GM06990 (cell line): Measurements from ENCODE around the gene AHRR.

Experiments used
- DNase-seq: peaks from one replicate; pipeline ENCODE4 v3.0.0-alpha.2; 2011; ENCODE audit not compliant: insufficient read length; ENCODE audit errors: extremely low read depth
- H3K27me3 ChIP-seq: replicated peaks from 2 replicates; pipeline ENCODE4 v1.6.0; 2011; ENCODE audit warnings: low read length; ENCODE audit not compliant: control insufficient read depth, insufficient read depth
- H3K36me3 ChIP-seq: 2 replicates; pipeline ENCODE4 v1.5.1; 2011; ENCODE audit warnings: low read length; ENCODE audit not compliant: control insufficient read depth, insufficient read depth
- H3K4me3 ChIP-seq: replicated peaks from 2 replicates; pipeline ENCODE4 v1.5.1; 2011; ENCODE audit warnings: low read depth, mild to moderate bottlenecking, control low read depth, low read length
- CTCF ChIP-seq: IDR thresholded peaks from 2 replicates; pipeline ENCODE4 v1.5.1; 2011; ENCODE audit warnings: low read length, control low read depth, mild to moderate bottlenecking, inconsistent platforms; ENCODE audit not compliant: insufficient read depth, poor library complexity, severe bottlenecking

Gene AHRR

DNA sequence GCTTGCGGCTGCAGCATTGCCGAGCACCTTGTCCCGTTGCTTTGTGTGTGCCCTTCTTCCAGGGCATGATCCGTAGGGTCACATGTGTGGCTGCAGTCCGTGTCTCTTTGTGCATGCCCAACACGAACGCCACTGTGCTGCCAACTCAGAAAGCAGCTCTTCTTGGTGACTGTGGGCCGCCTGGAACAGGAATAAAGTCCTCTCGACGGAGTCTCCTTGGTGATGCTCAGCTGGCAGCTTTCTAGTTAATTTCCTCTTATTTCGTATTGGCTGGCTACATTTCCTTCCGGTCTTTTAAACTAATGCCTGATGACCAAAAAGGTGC is 127.2 kb downstream of the AHRR start:
- DNase-seq: no peak
- no peak overlapping the region for H3K4me3 ChIP-seq
- TF ChIP-seq CTCF: no peak
- H3K36me3 ChIP-seq: peaks cover 32% of the 10 kb centered on the region
- no peaks in the 10 kb centered on the region for H3K27me3 ChIP-seq

- no peak overlapping the region for H3K4me3 ChIP-seq
- TF ChIP-seq CTCF: no peak
- H3K27me3 ChIP-seq: no peaks in the 10 kb centered on the region
- DNase-seq: no peak
- H3K36me3 ChIP-seq: peaks cover 35% of the 10 kb centered on the region
Measured at GRCh38 chr5:449151-449550, 127.6 kb downstream of the AHRR start.

DNA sequence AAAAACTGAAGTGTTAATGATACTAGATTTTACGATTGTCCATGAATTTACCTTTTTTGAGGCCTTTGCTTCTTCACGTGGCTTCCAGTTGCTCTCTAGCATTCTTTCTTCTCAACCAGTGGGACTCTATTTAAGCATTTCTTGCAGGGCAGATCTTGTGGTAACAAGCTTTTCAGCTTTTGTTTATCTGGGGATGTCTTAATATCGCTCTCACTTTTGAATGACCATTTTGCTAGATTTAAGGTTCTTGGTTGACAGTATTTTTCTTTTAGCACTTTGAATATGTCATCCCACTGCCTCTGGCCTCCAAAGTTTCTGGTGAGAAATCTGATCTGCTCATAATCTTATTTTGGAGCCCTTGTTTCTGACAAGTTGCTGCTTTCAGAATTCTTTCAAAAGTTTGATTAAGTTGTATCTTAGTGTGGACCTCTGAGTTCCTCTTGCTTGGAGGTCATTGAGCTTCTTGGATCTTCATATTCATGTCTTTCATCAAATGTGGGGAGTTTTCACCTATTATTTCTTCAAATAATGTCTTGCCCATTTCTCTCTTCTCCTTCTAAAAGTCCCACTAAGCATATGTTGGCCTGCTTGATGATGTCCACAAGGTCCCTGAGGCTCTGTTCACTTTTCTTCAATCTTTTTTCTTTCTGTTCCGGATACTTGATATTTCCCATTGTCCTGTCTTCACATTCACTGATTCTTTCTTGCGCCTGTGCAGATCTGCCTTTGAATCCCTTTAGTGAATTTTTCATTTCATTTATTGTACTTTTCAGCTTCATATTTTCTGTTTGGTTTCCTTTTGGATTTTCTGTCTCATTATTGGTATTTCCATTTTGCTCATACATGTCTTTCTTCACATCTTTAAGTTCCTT is 130.3 kb downstream of the AHRR start:
- TF ChIP-seq CTCF: no peak
- Histone ChIP-seq H3K36me3 (peaks cover 41% of the 10 kb centered on the region), H3K27me3 (no peaks in the 10 kb centered on the region), H3K4me3 (no peak overlapping the region)
- no peak for DNase-seq

GRCh38 chr5:452978-453710 is 131.6 kb downstream of the AHRR start:
- no peak for TF ChIP-seq CTCF
- H3K4me3 ChIP-seq: no peak overlapping the region

GRCh38 chr5:453725-454481 is 132.4 kb downstream of the AHRR start:
- peaks cover 32% of the 10 kb centered on the region for H3K36me3 ChIP-seq
- no peak for TF ChIP-seq CTCF
- no peak for DNase-seq
- H3K27me3 ChIP-seq: no peaks in the 10 kb centered on the region
- H3K4me3 ChIP-seq: no peak overlapping the region

More at GRCh38 chr5:452978-453710, 131.6 kb downstream of the AHRR start:
- DNase-seq: no peak
- H3K36me3 ChIP-seq: peaks cover 37% of the 10 kb centered on the region
- no peaks in the 10 kb centered on the region for H3K27me3 ChIP-seq
